ENCODE data around the gene RAB34.
"Not testable (repeated sequence)": the region's sequence is repeated elsewhere in the genome, so short reads cannot be mapped to it uniquely, and the experiment has no call there.

The RAB34 gene

GRCh38 chr17:28725166-28725659 is 7.5 kb upstream of the RAB34 start:
- H3K79me2 ChIP-seq (ENCODE audit: control insufficient read depth, insufficient read depth, low read length, unreplicated experiment), result peaks cover 32% of the 10 kb centered on the region
- H3K4me3 ChIP-seq (ENCODE audit: low read depth, low read length), result peak overlapping the region; percentile 85
- peaks cover 27% of the 10 kb centered on the region for H3K36me3 ChIP-seq (ENCODE audit: insufficient read depth, low read length)
- no peak overlapping the region for H2AFZ ChIP-seq (ENCODE audit: low read length, unreplicated experiment)
- H3K27me3 ChIP-seq (ENCODE audit: insufficient read depth, low read length), result no peaks in the 10 kb centered on the region
- H3K27ac ChIP-seq (ENCODE audit: low read depth, low read length), result peak overlapping the region; percentile 69
- H3K4me1 ChIP-seq (ENCODE audit: control insufficient read depth, insufficient read depth, low read length, unreplicated experiment), result peaks cover 23% of the 10 kb centered on the region

- Histone ChIP-seq H3K27ac (ENCODE audit: low read depth, low read length) (peak overlapping the region; percentile 69), H2AFZ (ENCODE audit: low read length, unreplicated experiment) (no peak overlapping the region), H3K79me2 (ENCODE audit: control insufficient read depth, insufficient read depth, low read length, unreplicated experiment) (peaks cover 36% of the 10 kb centered on the region), H3K4me3 (ENCODE audit: low read depth, low read length) (peak overlapping the region; percentile 85), H3K4me1 (ENCODE audit: control insufficient read depth, insufficient read depth, low read length, unreplicated experiment) (peaks cover 23% of the 10 kb centered on the region), H3K36me3 (ENCODE audit: insufficient read depth, low read length) (peaks cover 27% of the 10 kb centered on the region), H3K27me3 (ENCODE audit: insufficient read depth, low read length) (no peaks in the 10 kb centered on the region)
These were observed 7.0 kb upstream of the RAB34 start for GRCh38 chr17:28724500-28725165.

DNA sequence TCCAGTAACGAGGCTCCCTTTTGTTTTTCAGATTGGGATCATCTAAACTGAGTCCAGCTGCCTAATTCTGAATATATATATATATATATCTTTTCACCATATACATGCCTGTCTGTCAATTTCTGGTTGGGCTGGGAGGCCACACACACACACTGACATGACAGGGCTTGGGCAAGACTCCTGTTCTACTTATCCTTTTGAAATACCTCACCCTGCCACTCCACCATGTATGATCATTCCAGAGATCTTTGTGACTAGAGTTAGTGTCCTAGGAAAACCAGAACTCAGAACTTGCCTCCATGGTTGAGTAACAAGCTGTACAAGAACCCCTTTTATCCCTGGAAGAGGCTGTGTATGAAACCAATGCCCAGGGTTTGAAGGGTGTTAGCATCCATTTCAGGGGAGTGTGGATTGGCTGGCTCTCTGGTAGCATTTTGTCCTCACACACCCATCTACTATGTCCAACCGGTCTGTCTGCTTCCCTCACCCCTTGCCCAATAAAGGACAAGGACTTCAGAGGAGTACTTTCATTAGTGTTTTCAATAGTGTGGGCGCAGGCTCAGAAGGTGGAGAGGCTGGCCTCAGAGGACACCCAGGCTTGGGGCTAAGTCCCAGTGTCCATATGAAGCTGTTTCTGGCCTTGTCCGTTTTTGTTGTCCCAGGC is 6.3 kb upstream of the RAB34 start:
- H3K4me1 ChIP-seq (ENCODE audit: control insufficient read depth, insufficient read depth, low read length, unreplicated experiment), result peaks cover 23% of the 10 kb centered on the region
- H3K4me3 ChIP-seq (ENCODE audit: low read depth, low read length), result 0 out of 2 replicates have a peak overlapping the region, but pooled peaks have one; percentile 85
- not testable (repeated sequence) for H2AFZ ChIP-seq (ENCODE audit: low read length, unreplicated experiment); H3K27me3 ChIP-seq (ENCODE audit: insufficient read depth, low read length)
- peaks cover 27% of the 10 kb centered on the region for H3K36me3 ChIP-seq (ENCODE audit: insufficient read depth, low read length)
- peaks cover 36% of the 10 kb centered on the region for H3K79me2 ChIP-seq (ENCODE audit: control insufficient read depth, insufficient read depth, low read length, unreplicated experiment)
- peak overlapping the region; percentile 69 for H3K27ac ChIP-seq (ENCODE audit: low read depth, low read length)

DNA sequence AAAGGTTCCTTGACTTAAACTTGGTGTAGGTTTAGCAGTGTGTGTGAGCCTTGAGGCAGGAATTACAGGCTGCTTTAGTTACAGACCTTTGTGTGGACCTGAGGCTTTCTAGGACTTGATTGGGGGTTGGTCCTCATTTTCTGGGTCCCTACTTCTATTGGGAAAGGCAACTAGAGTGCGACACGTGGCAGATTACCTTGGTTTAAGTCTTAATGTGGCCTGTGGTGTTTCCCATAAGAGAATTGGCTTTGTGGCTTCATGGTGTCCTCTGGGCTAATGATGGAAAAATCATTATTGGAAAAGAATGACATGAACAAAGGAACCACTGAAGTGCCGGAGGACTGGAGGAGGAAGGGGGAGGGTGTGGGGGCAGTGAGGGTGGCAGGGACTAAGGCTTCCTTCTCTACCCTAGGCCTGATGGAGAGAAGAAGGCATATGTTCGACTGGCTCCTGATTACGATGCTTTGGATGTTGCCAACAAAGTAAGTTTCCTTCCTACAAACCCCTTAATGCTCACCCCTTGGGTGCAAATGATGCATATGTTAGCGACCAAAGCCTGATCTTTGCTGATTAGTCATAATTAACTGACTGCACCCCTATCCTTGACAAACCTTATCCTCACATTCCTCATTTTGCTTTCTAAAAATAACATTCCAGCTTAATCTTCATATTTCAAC is 5.6 kb upstream of the RAB34 start:
- Histone ChIP-seq H3K27me3 (ENCODE audit: insufficient read depth, low read length) (no peaks in the 10 kb centered on the region), H3K4me3 (ENCODE audit: low read depth, low read length) (peak overlapping the region; percentile 95), H3K27ac (ENCODE audit: low read depth, low read length) (peak overlapping the region; percentile 46), H3K4me1 (ENCODE audit: control insufficient read depth, insufficient read depth, low read length, unreplicated experiment) (peaks cover 28% of the 10 kb centered on the region), H3K36me3 (ENCODE audit: insufficient read depth, low read length) (peaks cover 27% of the 10 kb centered on the region), H2AFZ (ENCODE audit: low read length, unreplicated experiment) (no peak overlapping the region), H3K79me2 (ENCODE audit: control insufficient read depth, insufficient read depth, low read length, unreplicated experiment) (peaks cover 36% of the 10 kb centered on the region)

- Histone ChIP-seq H3K79me2 (ENCODE audit: control insufficient read depth, insufficient read depth, low read length, unreplicated experiment) (peaks cover 36% of the 10 kb centered on the region), H3K4me1 (ENCODE audit: control insufficient read depth, insufficient read depth, low read length, unreplicated experiment) (peaks cover 30% of the 10 kb centered on the region), H3K27ac (ENCODE audit: low read depth, low read length) (peak overlapping the region; percentile 46), H3K27me3 (ENCODE audit: insufficient read depth, low read length) (no peaks in the 10 kb centered on the region), H2AFZ (ENCODE audit: low read length, unreplicated experiment) (no peak overlapping the region), H3K4me3 (ENCODE audit: low read depth, low read length) (peak overlapping the region; percentile 95), H3K36me3 (ENCODE audit: insufficient read depth, low read length) (peaks cover 27% of the 10 kb centered on the region)
These were observed 4.9 kb upstream of the RAB34 start for GRCh38 chr17:28722417-28723158.

DNA sequence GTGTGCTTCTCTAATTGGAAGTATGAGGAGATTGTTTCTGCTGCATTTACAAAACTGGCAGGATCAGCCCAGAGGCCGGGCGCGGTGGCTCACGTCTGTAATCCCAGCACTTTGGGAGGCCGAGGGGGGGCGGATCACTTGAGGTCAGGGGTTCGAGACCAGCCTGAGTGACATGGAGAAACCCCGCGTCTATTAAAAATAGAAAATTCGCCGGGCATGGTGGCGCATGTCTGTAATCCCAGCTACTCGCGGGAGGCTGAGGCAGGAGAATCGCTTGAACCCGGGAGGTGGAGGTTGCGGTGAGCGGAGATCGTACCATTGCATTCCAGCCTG is 3.3 kb upstream of the RAB34 start:
- H2AFZ ChIP-seq (ENCODE audit: low read length, unreplicated experiment); H3K27me3 ChIP-seq (ENCODE audit: insufficient read depth, low read length): not testable (repeated sequence)
- Histone ChIP-seq H3K4me3 (ENCODE audit: low read depth, low read length) (peak overlapping the region; percentile 95), H3K36me3 (ENCODE audit: insufficient read depth, low read length) (peaks cover 27% of the 10 kb centered on the region), H3K79me2 (ENCODE audit: control insufficient read depth, insufficient read depth, low read length, unreplicated experiment) (peaks cover 52% of the 10 kb centered on the region), H3K4me1 (ENCODE audit: control insufficient read depth, insufficient read depth, low read length, unreplicated experiment) (peaks cover 35% of the 10 kb centered on the region), H3K27ac (ENCODE audit: low read depth, low read length) (peak overlapping the region; percentile 75)

DNA sequence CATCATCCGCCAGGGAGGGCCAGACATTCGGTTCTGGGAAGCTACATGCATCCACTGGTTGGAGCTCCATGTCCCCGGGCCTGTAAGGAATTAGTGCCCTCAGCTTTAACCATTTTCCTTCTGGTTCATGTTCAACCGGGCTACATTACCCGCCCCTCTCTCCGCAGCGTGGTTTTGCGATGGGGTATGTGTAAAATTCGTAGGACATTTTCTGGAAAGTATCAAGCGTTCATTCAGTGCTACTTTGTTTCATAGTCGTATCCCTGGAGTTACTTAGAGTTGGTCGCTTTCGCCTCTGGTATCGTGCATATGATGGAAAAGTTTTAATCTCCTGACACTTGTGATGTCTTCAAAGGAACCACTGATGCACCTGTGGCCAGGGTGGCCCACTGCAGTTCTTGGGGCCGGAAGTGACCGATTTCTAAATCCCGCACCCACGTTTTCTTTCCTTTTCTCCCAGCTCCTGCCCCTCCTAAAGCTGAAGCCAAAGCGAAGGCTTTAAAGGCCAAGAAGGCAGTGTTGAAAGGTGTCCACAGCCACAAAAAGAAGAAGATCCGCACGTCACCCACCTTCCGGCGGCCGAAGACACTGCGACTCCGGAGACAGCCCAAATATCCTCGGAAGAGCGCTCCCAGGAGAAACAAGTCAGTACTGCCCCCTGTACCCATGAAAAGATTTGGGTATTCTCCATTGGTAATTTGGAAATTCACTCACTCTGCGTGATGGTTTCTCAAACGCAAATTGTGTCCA is 2.8 kb upstream of the RAB34 start:
- H3K36me3 ChIP-seq (ENCODE audit: insufficient read depth, low read length), result peaks cover 28% of the 10 kb centered on the region

GRCh38 chr17:28719021-28719433 is 1.4 kb upstream of the RAB34 start:
- Histone ChIP-seq H3K36me3 (ENCODE audit: insufficient read depth, low read length) (peaks cover 39% of the 10 kb centered on the region), H3K27me3 (ENCODE audit: insufficient read depth, low read length) (no peaks in the 10 kb centered on the region), H2AFZ (ENCODE audit: low read length, unreplicated experiment) (no peak overlapping the region)

More for the DNA sequence above, 2.8 kb upstream of the RAB34 start:
- Histone ChIP-seq H3K79me2 (ENCODE audit: control insufficient read depth, insufficient read depth, low read length, unreplicated experiment) (peaks cover 57% of the 10 kb centered on the region), H3K4me1 (ENCODE audit: control insufficient read depth, insufficient read depth, low read length, unreplicated experiment) (peaks cover 40% of the 10 kb centered on the region), H3K27me3 (ENCODE audit: insufficient read depth, low read length) (no peaks in the 10 kb centered on the region), H3K4me3 (ENCODE audit: low read depth, low read length) (peak overlapping the region; percentile 95), H3K27ac (ENCODE audit: low read depth, low read length) (peak overlapping the region; percentile 75), H2AFZ (ENCODE audit: low read length, unreplicated experiment) (no peak overlapping the region)

DNA sequence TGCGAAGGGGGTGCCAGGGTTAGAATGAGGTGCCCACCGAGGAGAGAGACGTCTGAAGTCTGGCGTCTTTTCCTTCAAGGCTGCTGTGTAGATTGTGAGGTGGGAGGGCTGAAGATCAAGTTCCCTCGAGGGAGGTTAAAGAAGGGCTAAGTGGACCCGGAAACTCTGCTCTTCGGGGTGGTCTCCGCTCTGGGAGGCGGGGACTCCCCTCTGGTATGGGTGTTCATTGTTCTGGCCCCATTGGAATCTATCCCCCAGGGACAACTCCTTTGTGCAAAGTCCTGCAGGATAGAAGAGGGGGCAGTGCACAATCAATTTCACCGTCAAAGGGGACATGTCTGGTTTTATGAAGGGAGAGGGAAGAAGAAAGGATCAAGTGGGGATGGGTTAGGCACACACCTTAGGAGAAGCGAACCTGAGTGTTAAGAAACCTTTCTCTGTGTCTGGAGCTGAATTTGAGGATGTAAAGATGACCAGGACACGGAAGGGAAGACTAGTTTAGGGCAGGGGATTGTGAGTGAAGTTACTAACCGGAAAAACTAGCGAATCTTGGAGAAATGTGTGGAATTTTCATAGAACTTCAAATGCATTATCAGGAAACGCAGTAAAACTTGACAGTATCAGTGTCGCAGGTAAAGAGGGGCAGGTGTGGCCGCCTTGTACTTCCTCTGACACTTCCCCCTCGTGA is 809 bp upstream of the RAB34 start:
- H2AFZ ChIP-seq (ENCODE audit: low read length, unreplicated experiment), result no peak overlapping the region
- H3K36me3 ChIP-seq (ENCODE audit: insufficient read depth, low read length), result peaks cover 40% of the 10 kb centered on the region
- H3K79me2 ChIP-seq (ENCODE audit: control insufficient read depth, insufficient read depth, low read length, unreplicated experiment), result peaks cover 62% of the 10 kb centered on the region
- peaks cover 25% of the 10 kb centered on the region for H3K4me1 ChIP-seq (ENCODE audit: control insufficient read depth, insufficient read depth, low read length, unreplicated experiment)
- H3K27me3 ChIP-seq (ENCODE audit: insufficient read depth, low read length), result no peaks in the 10 kb centered on the region
- H3K27ac ChIP-seq (ENCODE audit: low read depth, low read length), result peak overlapping the region; percentile 75
- H3K4me3 ChIP-seq (ENCODE audit: low read depth, low read length), result peak overlapping the region; percentile 95

More at GRCh38 chr17:28719021-28719433, 1.4 kb upstream of the RAB34 start:
- H3K27ac ChIP-seq (ENCODE audit: low read depth, low read length), result peak overlapping the region; percentile 75
- peaks cover 63% of the 10 kb centered on the region for H3K79me2 ChIP-seq (ENCODE audit: control insufficient read depth, insufficient read depth, low read length, unreplicated experiment)
- peak overlapping the region; percentile 95 for H3K4me3 ChIP-seq (ENCODE audit: low read depth, low read length)
- H3K4me1 ChIP-seq (ENCODE audit: control insufficient read depth, insufficient read depth, low read length, unreplicated experiment), result peaks cover 28% of the 10 kb centered on the region
